NCI-H187 (cell line): Measurements from ENCODE around the gene RAD18.

ENCODE experiments used
- DNase-seq, 2 experiments: peaks; one replicate each; lab custom pipeline; 2025; lab: John Stamatoyannopoulos, UW

Gene RAD18

GRCh38 chr3:8835385-8835784, 127.9 kb downstream of the RAD18 start:
- no peak for DNase-seq

GRCh38 chr3:8834974-8835373, 128.3 kb downstream of the RAD18 start:
- DNase-seq, result no peak

- DNase-seq, result no peak
These were observed 135.6 kb downstream of the RAD18 start for GRCh38 chr3:8827641-8828040.
